OCI-LY3 (cell line): ENCODE results near the gene LTO1.

Experiments used
- H2AFZ ChIP-seq: fragments of 200-600, 300-600 bp; shearing (Covaris generic); 2 replicates; pipeline ENCODE4 v1.6.0; 2014; ENCODE audit warnings: antibody characterized with exemption, low read depth, low read length
- H3K27ac ChIP-seq: fragments of 200-600, 300-600 bp; sonication (generic); 2 replicates; pipeline ENCODE4 v1.5.1; 2014; ENCODE audit warnings: mild to moderate bottlenecking, low read length, moderate library complexity, mixed read lengths
- H3K27me3 ChIP-seq: fragments of 200-600, 300-600 bp; sonication (generic); 2 replicates; pipeline ENCODE4 v1.6.1; 2014; ENCODE audit warnings: low read depth, low read length, mixed read lengths
- H3K36me3 ChIP-seq: fragments of 200-600, 300-600 bp; sonication (generic); replicated peaks from 2 replicates; pipeline ENCODE3; 2014; ENCODE audit warnings: low read depth, low read length, mixed read lengths
- H3K4me1 ChIP-seq: fragments of 300-600, 200-600 bp; sonication (generic); 2 replicates; pipeline ENCODE4 v1.6.1; 2014; ENCODE audit warnings: low read length, mixed read lengths
- H3K4me2 ChIP-seq: fragments of 200-600, 300-600 bp; sonication (generic); 2 replicates; pipeline ENCODE4 v1.6.1; 2014; ENCODE audit warnings: low read length, mixed read lengths
- H3K4me3 ChIP-seq: fragments of 300-600, 200-600 bp; sonication (generic); 2 replicates; pipeline ENCODE4 v1.5.1; 2014; ENCODE audit warnings: antibody characterized with exemption, mild to moderate bottlenecking, low read length, moderate library complexity
- H3K79me2 ChIP-seq: fragments of 300-600, 200-600 bp; shearing (Covaris generic); 2 replicates; pipeline ENCODE4 v1.6.1; 2014; ENCODE audit warnings: mild to moderate bottlenecking, low read length, mixed read lengths
- H3K9ac ChIP-seq: fragments of 300-600, 200-600 bp; shearing (Covaris generic); 2 replicates; pipeline ENCODE4 v1.6.0; 2014; ENCODE audit warnings: mild to moderate bottlenecking, low read length, moderate library complexity
- H3K9me3 ChIP-seq: fragments of 200-600, 300-600 bp; shearing (Covaris generic); 2 replicates; pipeline ENCODE4 v1.6.1; 2014; ENCODE audit warnings: low read length, mixed read lengths; ENCODE audit not compliant: insufficient read depth
- H4K20me1 ChIP-seq: fragments of 200-600, 300-600 bp; sonication (generic); 2 replicates; pipeline ENCODE4 v1.6.1; 2016; ENCODE audit warnings: low read length, mixed read lengths; ENCODE audit not compliant: insufficient read depth
- CTCF ChIP-seq: fragments of 200-600, 300-600 bp; sonication (generic); IDR thresholded peaks from 2 replicates; pipeline ENCODE4 v1.5.1; 2014; ENCODE audit warnings: antibody characterized with exemption, low read length, low read depth
- EZH2phosphoT487 ChIP-seq: fragments of 200-600 bp; shearing (Covaris generic); IDR thresholded peaks from 2 replicates; pipeline ENCODE4 v1.6.1; 2018; ENCODE audit warnings: antibody characterized with exemption, mixed run types, low read depth

The LTO1 gene

GRCh38 chr11:69674886-69675714 is at the start of gene LTO1:
Gene LTO1, minus strand, starts transcription at chr11:69675353. Its CDS starts 114 bp downstream, at chr11:69675239.
- Histone ChIP-seq H3K4me2 (peak within 1 kb of the TSS; percentile 94), H2AFZ (peak within 1 kb of the TSS; percentile 89), H3K9ac (peak within 1 kb of the TSS; percentile 82), H3K27ac (peak within 1 kb of the TSS; percentile 5; the same call in 1 of the 2 replicates), H3K36me3 (peaks cover 6% of the 10 kb centered on the region), H3K27me3 (no peaks in the 10 kb centered on the region), H4K20me1 (no peaks in the 10 kb centered on the region), H3K4me1 (peaks cover 9% of the 10 kb centered on the region), H3K4me3 (peak within 1 kb of the TSS; percentile 92), H3K9me3 (no peaks in the 10 kb centered on the region), H3K79me2 (peaks cover 26% of the 10 kb centered on the region)
- TF ChIP-seq EZH2phosphoT487 (no peak), CTCF (no peak)

- H3K9me3 ChIP-seq, result no peaks in the 10 kb centered on the region
- H3K4me3 ChIP-seq, result no peak overlapping the region
- H4K20me1 ChIP-seq, result no peaks in the 10 kb centered on the region
- H3K4me1 ChIP-seq, result no peaks in the 10 kb centered on the region
- peaks cover 61% of the 10 kb centered on the region for H3K27me3 ChIP-seq
- no peak overlapping the region for H3K4me2 ChIP-seq
- H3K27ac ChIP-seq, result no peak overlapping the region
- peak; percentile 35 for TF ChIP-seq CTCF
- no peak for TF ChIP-seq EZH2phosphoT487
- no peak overlapping the region for H2AFZ ChIP-seq
- H3K9ac ChIP-seq, result no peak overlapping the region
- no peaks in the 10 kb centered on the region for H3K79me2 ChIP-seq
- no peaks in the 10 kb centered on the region for H3K36me3 ChIP-seq
Measured at GRCh38 chr11:69721745-69722144, 46.6 kb upstream of the LTO1 start.

GRCh38 chr11:69721106-69721505 is 46.0 kb upstream of the LTO1 start:
- Histone ChIP-seq H3K9me3 (no peaks in the 10 kb centered on the region), H3K9ac (no peak overlapping the region), H3K79me2 (no peaks in the 10 kb centered on the region), H4K20me1 (no peaks in the 10 kb centered on the region), H3K36me3 (no peaks in the 10 kb centered on the region), H3K27ac (no peak overlapping the region), H3K4me3 (no peak overlapping the region), H3K4me1 (no peaks in the 10 kb centered on the region), H2AFZ (no peak overlapping the region), H3K27me3 (peaks cover 65% of the 10 kb centered on the region), H3K4me2 (no peak overlapping the region)
- TF ChIP-seq CTCF (no peak), EZH2phosphoT487 (no peak)

DNA sequence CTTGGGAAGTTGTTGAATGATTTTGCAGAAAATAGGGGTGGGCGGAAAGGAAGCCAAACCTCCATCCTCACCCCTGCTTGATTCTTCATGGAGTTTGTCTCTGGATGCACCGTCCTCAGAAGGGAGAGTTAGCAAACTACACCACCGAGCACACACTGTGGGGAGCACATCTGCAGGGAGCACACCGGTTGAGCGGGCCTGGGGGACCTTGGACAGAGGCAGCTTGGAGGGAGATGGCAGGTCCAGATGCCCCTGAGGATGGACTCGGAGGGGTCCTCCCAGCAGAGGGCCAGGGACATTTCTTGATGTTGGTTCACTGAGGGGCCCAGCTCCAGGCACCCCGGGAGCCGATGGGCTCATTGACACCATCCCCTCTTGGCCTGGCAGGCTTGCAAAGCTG is 43.8 kb upstream of the LTO1 start:
- Histone ChIP-seq H3K27ac (no peak overlapping the region), H2AFZ (no peak overlapping the region), H3K79me2 (no peaks in the 10 kb centered on the region), H3K4me2 (no peak overlapping the region), H3K9ac (no peak overlapping the region), H3K27me3 (peaks cover 61% of the 10 kb centered on the region), H3K4me1 (no peaks in the 10 kb centered on the region), H3K9me3 (no peaks in the 10 kb centered on the region), H3K4me3 (no peak overlapping the region), H3K36me3 (no peaks in the 10 kb centered on the region), H4K20me1 (no peaks in the 10 kb centered on the region)
- no peak for TF ChIP-seq EZH2phosphoT487
- no peak for TF ChIP-seq CTCF
